Measurements from ENCODE around the gene BCAM.

Gene BCAM

GRCh38 chr19:44767295-44768180 lies 41.4 kb upstream of the BCAM start:
- ChIA-PET POLR2A (interaction anchor here (0.6 kb wide), 1 partner anchor 138 kb away, joined by 3 read pairs; no protein-coding TSS in a partner anchor), CTCF (interaction anchor here (0.5 to 11.4 kb wide), 8 partner anchors 9 to 114 kb away, joined by 3 to 453 read pairs (median 3); no protein-coding TSS in a partner anchor)
- Histone ChIP-seq H3K36me3 (ENCODE audit: control insufficient read depth in 2 of 2, insufficient read depth in 1 of 2, low read length in 2 of 2) (no peaks in the 10 kb centered on the region; a peak in 1 of 3 replicates), H3K27ac (ENCODE audit: extremely low read depth, low read depth, low read length) (no peak overlapping the region), H3K4me3 (ENCODE audit: low read depth, low read length) (no peak overlapping the region), H3K9me3 (ENCODE audit: control insufficient read depth, insufficient read depth, low read depth, low read length) (no peaks in the 10 kb centered on the region; the same call in 1 of the 2 replicates), H3K4me1 (ENCODE audit: control insufficient read depth, insufficient read depth, low read length) (no peaks in the 10 kb centered on the region)
- no peak for TF ChIP-seq ZNF354C (tag by site-specific recombination; IDR thresholded peaks at IDR 0.05; ENCODE audit: borderline replicate concordance, low read depth)
- TF ChIP-seq PRDM1 (tag by site-specific recombination; IDR thresholded peaks at IDR 0.05) = no peak
- TF ChIP-seq IKZF3 (tag by site-specific recombination; IDR thresholded peaks at IDR 0.05) = no peak
- peak; percentile 26; the same call in 1 of the 2 replicates for TF ChIP-seq KLF8 (tag by site-specific recombination; IDR thresholded peaks at IDR 0.05)
- TF ChIP-seq ZNF580 (tag by site-specific recombination; IDR thresholded peaks at IDR 0.05) = peak; percentile 80
- TF ChIP-seq ZNF280D (tag by site-specific recombination; IDR thresholded peaks at IDR 0.05) = peak; percentile 88
- TF ChIP-seq ZNF202 (tag by site-specific recombination; IDR thresholded peaks at IDR 0.05; ENCODE audit: borderline replicate concordance) = no peak
- no peak for TF ChIP-seq REST (tag by site-specific recombination; IDR thresholded peaks at IDR 0.05)

- CTCF ChIA-PET = interaction anchor here (0.6 to 11.4 kb wide), 55 partner anchors 9 to 292 kb away, joined by 3 to 453 read pairs (median 4); partner anchors contain the start of genes NECTIN2 and ZNF180
- TF ChIP-seq BCL11B (tag by site-specific recombination; IDR thresholded peaks at IDR 0.05; ENCODE audit: low read depth) (no peak), ZNF776 (tag by site-specific recombination; IDR thresholded peaks at IDR 0.05; ENCODE audit: borderline replicate concordance) (no peak), ZNF24 (tag by site-specific recombination; IDR thresholded peaks at IDR 0.05) (peak; percentile 42; the same call in 1 of the 2 replicates), ZNF2 (tag by site-specific recombination; IDR thresholded peaks at IDR 0.05) (no peak), ZNF362 (tag by site-specific recombination; IDR thresholded peaks at IDR 0.05) (no peak), ZNF248 (tag by site-specific recombination; IDR thresholded peaks at IDR 0.05) (no peak), ZNF155 (tag by site-specific recombination; IDR thresholded peaks at IDR 0.05) (no peak), ZSCAN23 (tag by site-specific recombination; IDR thresholded peaks at IDR 0.05) (no peak), SP3 (tag by site-specific recombination; IDR thresholded peaks at IDR 0.05) (peak; percentile 77), ZNF501 (tag by site-specific recombination; IDR thresholded peaks at IDR 0.05) (no peak), ZFP37 (tag by site-specific recombination; IDR thresholded peaks at IDR 0.05) (no peak), RBAK (tag by site-specific recombination; IDR thresholded peaks at IDR 0.05) (no peak), KLF10 (tag by site-specific recombination; IDR thresholded peaks at IDR 0.05) (no peak)
Observed at GRCh38 chr19:44770550-44771257, 38.2 kb upstream of the BCAM start.

More at GRCh38 chr19:44770550-44771257, 38.2 kb upstream of the BCAM start:
- POLR2A ChIA-PET = interaction anchor here (0.5 to 3.2 kb wide), 13 partner anchors 16 to 200 kb away, joined by 3 to 34 read pairs (median 4); partner anchors contain the start of genes CLPTM1 and NECTIN2
- Histone ChIP-seq H3K4me1 (ENCODE audit: control insufficient read depth, insufficient read depth, low read length) (0 out of 2 replicates have a peak, but pooled peaks cover 4% of the 10 kb centered on the region), H3K4me3 (ENCODE audit: low read depth, low read length) (no peak overlapping the region), H3K27ac (ENCODE audit: extremely low read depth, low read depth, low read length) (no peak overlapping the region), H3K9me3 (ENCODE audit: control insufficient read depth, insufficient read depth, low read depth, low read length) (no peaks in the 10 kb centered on the region; the same call in 1 of the 2 replicates), H3K36me3 (ENCODE audit: control insufficient read depth in 2 of 2, insufficient read depth in 1 of 2, low read length in 2 of 2) (no peaks in the 10 kb centered on the region)

Data from HEK293 (cell line).